Activated CD4-positive, CD25-positive, alpha-beta regulatory T cell treated with anti-CD3 and anti-CD28 coated beads, Interleukin-2, amount 50 U/mL, for 72 hours (primary cell): ENCODE results near the gene MKKS.

Experiments used
- DNase-seq: peaks from one replicate; pipeline ENCODE4 v3.0.0; 2021

The MKKS gene

DNA sequence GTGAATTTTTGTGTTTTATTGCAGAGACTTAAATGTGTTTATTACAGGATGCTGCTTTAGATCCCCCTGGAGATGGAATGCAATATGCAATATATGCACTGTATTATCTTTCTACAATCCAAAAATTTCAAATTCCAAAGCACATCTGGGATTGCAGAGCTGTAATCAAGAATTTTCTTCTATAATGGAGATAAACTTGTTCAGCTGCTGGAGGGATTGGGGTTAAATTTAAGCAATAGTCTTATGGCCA is 66.4 kb downstream of the MKKS start:
- no peak for DNase-seq

DNA sequence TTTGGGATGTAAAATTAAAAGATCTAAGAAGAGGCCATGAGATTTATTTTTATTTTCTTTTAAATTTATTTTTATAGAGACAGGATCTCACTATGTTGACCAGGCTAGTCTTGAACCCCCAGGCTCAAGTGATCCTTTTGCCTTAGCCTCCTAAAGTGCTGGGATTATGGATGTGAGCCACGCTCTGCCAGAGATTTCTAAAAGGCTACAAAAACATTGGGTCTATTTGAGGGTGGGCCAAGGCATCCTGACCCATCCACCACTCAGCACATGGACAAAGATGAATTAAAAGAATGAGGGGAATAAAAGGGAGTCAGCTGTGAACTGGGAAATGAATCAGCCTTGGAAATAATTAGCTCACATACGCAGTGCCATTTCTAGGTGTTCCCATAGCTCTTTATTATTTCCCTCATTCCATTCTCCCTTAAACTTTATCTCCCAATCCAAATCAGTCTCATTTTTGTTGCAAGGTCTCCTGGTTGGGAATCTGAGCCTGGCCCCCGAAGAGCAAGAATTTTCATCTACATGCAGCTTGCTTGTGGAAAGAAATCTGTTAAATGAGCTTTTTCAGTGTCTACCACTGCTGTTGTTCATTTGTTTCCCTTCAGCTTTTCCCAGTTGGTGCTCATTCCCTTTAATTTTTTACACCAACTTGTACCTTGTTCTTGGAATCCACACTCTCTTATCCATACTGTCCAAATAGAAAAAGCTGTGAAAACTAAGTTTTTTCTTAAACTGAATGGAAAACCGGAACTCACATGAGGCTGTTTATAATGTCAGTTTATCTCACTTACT is 66.9 kb downstream of the MKKS start:
- no peak for DNase-seq

DNA sequence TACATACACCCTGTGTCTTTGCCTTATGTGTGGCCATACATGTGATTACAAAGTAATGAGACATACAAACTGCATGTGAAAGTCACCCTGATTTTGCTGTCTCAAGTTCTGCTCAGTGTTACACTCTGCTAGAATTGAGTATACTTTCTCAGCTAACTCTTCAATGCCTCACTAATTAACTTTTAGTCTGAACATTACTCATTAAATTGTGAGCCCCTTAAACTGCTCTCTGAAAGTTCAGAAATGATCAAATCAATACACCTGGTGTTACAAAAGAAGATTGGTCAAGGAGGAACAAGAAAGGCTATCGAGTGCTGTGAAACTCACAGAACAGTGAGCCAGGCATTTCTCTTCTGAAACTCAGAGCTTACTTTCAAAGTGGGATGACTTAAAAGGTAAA is 71.3 kb downstream of the MKKS start:
- DNase-seq: no peak

DNA sequence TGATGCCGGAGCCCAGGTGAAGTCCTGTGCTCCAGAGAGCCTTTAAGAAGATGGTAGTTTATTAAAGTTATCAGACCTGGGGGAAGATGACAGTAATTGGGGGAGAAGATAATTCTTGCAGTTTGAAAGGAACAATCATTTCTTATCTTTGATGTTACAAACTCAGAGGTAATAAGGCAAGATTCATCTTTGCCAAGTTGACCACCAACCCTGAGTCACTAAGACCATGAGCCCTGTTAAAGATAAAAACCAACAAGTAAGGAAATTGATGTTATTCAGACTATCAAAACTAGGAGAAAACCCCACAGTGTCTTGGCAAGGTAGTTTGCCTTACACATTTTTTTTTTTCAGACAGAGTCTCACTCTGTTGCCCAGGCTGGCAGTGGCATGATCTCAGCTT is 73.1 kb downstream of the MKKS start:
- no peak for DNase-seq

DNA sequence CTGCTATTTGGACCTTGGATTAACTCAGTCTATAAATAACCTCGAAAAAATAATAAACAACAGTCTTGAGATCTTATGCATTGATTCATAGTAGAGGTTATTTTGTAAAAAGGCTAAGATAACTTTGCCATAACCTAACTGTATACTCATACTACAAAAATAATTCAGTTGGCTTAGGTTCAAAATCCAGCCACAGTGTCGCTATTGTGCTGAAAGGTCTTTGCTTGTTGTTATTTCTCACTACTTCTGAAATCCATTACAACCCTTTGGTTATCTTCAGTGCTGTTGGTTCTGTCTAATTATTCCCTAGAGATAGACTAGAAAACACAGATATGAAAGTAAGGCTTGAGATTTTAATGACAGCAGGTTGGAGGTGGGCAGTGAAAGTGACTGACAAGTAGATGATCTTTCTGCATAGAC is 74.4 kb downstream of the MKKS start:
- no peak for DNase-seq

DNA sequence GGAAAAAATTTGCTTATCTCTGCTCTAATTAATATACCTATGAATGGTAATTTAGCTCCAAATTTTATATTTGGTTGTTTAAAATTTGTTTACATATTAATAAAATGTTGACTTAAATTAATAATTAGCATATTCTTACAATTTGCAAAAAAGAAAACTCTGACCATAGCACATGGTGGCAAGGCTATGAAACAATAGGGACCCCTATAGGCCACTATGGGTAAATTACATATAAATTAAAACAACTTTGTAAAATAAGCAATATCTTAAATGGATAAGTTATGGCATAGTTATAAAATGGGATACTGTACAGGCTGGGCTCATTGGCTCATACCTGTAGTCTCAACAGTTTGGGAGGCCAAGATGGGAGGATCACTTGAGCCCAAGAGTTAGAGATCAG is 76.0 kb downstream of the MKKS start:
- DNase-seq: no peak

DNA sequence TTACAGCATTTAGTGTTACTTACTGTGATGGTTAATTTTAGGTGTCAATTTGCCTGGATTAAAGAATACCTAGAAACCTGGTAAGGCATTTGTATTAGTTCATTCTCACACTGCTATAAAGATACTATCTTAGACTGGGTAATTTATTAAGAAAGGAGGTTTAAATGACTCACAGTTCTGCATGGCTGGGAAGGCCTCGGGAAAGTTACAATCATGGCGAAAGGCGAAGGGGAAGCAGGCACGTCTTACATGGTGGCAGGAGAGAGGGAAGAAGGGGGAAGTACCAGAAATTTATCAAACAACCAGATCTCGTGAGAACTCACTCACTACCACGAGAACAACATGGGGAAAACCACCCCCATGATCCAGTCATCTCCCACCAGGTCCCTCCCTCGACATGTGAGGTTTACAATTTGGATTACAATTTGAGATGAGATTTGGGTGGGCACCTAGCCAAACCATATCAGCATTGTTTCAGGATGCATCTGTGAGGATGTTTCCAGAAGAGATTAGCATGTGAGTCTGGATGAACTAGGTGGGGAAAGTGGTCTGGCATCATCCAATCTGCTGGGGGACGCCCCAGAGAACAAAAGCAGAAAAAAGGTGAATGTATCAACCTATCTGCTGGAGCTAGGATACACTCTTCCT is 76.8 kb downstream of the MKKS start:
- DNase-seq: no peak

DNA sequence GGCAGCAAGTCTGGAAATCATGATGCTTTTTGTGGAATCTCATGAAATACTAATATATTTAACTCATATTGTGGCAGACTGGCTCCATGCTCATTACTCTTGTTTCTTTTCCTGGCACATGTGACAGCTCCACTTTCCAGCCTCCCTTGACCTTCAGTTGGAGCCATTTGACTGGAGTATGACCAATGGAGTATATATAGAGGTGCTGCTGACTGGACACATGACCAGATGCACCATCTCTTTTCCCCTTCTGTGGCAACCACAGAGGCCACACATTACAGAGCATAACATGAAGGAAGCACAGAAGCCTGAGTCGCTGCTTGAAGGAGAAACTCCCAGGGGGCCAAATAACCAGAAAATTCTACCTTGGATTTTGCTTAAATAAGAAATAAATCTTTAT is 77.4 kb downstream of the MKKS start:
- DNase-seq: no peak

DNA sequence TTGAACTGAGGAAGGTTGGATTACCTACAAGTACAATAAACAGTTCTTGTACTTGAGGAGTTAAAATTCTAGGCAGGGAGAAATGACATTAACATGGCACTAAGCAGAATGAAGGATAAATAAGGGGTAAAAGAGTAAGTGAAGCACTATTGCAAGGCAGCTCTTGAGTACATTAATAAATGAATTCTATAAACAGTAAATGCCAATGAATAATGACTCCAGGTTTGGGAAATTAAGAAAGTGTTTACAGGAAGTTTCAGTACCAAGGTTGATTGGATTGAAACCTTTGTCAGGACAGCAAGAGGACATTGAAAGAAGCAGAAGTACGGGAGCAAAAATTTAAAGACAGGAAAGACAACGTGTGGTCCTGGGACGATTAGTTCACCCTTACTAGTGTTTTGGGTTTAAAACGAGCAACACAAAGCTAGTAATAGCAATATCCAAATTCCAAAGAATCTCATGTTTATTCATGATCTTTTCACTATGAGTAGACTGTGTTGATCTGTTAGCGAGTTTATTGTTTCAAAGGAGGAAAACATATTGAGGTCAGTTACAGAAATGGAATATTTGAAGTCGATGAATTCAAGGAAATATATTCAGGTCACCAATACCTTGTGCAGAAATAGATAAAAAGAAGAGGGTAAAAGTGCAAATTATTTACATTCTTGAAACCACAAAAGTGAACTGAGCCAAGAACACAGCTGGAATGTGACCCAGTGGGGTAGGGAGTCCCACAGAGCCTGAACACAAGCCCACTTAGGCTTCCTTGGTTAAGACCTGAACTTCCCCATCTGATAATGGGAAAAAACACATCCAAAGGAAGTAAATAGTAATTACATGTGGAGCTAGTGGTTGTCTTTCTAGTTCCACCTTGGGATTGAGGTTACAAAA is 80.8 kb downstream of the MKKS start:
- DNase-seq: no peak
